Putamen (tissue), 1 donor: ENCODE results near the gene TEX22.
"Not testable (repeated sequence)": the region's sequence is repeated elsewhere in the genome, so short reads cannot be mapped to it uniquely, and the experiment has no call there.

Experiments used
- DNase-seq: peaks from one replicate; pipeline ENCODE4 v3.0.0-alpha.2; 2016; ENCODE audit warnings: low spot score

TEX22 gene

GRCh38 chr14:105398044-105398725 is at the start of gene TEX22:
TSS of gene TEX22 (plus strand) at chr14:105398538. CDS start at chr14:105399341, 803 bp downstream.
- DNase-seq, result peak; percentile 75

- no peak for DNase-seq
Measured at GRCh38 chr14:105348945-105349699, 49.2 kb upstream of the TEX22 start.

GRCh38 chr14:105349992-105350391 is 48.3 kb upstream of the TEX22 start:
- DNase-seq, result no peak

GRCh38 chr14:105350450-105351244 is 47.7 kb upstream of the TEX22 start:
- DNase-seq, result no peak

GRCh38 chr14:105351410-105351809 is 46.9 kb upstream of the TEX22 start:
- DNase-seq, result no peak

- DNase-seq, result peak; percentile 84
Measured at GRCh38 chr14:105351920-105352851, 46.2 kb upstream of the TEX22 start.

GRCh38 chr14:105353136-105353535 is 45.2 kb upstream of the TEX22 start:
- DNase-seq, result no peak

- no peak for DNase-seq
Measured at GRCh38 chr14:105354541-105354940, 43.8 kb upstream of the TEX22 start.

GRCh38 chr14:105355049-105355575 is 43.2 kb upstream of the TEX22 start:
- no peak for DNase-seq

GRCh38 chr14:105355850-105356604 is 42.3 kb upstream of the TEX22 start:
- no peak for DNase-seq

- DNase-seq, result no peak
Measured at GRCh38 chr14:105356927-105357326, 41.4 kb upstream of the TEX22 start.

GRCh38 chr14:105357626-105358025 is 40.7 kb upstream of the TEX22 start:
- no peak for DNase-seq

- DNase-seq, result no peak
Measured at GRCh38 chr14:105358140-105358846, 40.0 kb upstream of the TEX22 start.

- no peak for DNase-seq
Measured at GRCh38 chr14:105358943-105359342, 39.4 kb upstream of the TEX22 start.

GRCh38 chr14:105361412-105361811 is 36.9 kb upstream of the TEX22 start:
- not testable (repeated sequence) for DNase-seq

- DNase-seq, result no peak
Measured at GRCh38 chr14:105363847-105364708, 34.3 kb upstream of the TEX22 start.

- no peak for DNase-seq
Measured at GRCh38 chr14:105365101-105365500, 33.2 kb upstream of the TEX22 start.

- no peak for DNase-seq
Measured at GRCh38 chr14:105365681-105366080, 32.7 kb upstream of the TEX22 start.
